Right forelimb (tissue), 1 donor: ENCODE results near the gene LYPD5.
A peak's percentile ranks its signal among the peaks of the same experiment; 100 is the strongest.
"Not testable (repeated sequence)": the region's sequence is repeated elsewhere in the genome, so short reads cannot be mapped to it uniquely, and the experiment has no call there.

Experiments
- DNase-seq: peaks from one replicate; pipeline ENCODE4 v3.0.0-alpha.2; 2018

Gene LYPD5, protein sequence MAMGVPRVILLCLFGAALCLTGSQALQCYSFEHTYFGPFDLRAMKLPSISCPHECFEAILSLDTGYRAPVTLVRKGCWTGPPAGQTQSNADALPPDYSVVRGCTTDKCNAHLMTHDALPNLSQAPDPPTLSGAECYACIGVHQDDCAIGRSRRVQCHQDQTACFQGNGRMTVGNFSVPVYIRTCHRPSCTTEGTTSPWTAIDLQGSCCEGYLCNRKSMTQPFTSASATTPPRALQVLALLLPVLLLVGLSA

GRCh38 chr19:43802216-43802951 is at the start of gene LYPD5:
LYPD5 (minus strand) TSS chr19:43802447; CDS start chr19:43802380, 67 bp downstream.
- DNase-seq: no peak

- no peak for DNase-seq
Observed at GRCh38 chr19:43848821-43849220, 46.6 kb upstream of the LYPD5 start.

GRCh38 chr19:43847884-43848283 is 45.6 kb upstream of the LYPD5 start:
- no peak for DNase-seq

GRCh38 chr19:43847246-43847645 is 45.0 kb upstream of the LYPD5 start:
- DNase-seq: no peak

GRCh38 chr19:43842007-43842406 is 39.8 kb upstream of the LYPD5 start:
- DNase-seq: no peak

DNA sequence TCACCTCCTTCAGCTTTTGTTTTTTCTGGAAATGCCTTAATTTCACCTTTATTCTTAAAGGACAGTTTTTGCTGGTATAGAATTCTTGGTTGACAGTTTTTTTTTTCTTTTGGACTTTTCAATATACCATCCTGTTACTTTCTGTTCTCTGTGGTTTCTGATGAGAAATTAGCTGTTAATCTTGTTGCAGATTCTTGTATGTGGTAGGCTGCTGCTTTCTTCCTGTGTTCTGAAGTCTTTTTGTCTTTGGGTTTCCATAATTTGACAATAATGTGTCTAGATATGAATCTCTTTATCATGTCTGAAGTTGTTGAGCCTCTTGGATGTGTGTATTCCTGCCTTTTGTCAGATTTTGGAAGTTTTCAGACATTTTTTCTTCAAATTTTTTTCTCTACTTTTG is 36.9 kb upstream of the LYPD5 start:
- no peak for DNase-seq

DNA sequence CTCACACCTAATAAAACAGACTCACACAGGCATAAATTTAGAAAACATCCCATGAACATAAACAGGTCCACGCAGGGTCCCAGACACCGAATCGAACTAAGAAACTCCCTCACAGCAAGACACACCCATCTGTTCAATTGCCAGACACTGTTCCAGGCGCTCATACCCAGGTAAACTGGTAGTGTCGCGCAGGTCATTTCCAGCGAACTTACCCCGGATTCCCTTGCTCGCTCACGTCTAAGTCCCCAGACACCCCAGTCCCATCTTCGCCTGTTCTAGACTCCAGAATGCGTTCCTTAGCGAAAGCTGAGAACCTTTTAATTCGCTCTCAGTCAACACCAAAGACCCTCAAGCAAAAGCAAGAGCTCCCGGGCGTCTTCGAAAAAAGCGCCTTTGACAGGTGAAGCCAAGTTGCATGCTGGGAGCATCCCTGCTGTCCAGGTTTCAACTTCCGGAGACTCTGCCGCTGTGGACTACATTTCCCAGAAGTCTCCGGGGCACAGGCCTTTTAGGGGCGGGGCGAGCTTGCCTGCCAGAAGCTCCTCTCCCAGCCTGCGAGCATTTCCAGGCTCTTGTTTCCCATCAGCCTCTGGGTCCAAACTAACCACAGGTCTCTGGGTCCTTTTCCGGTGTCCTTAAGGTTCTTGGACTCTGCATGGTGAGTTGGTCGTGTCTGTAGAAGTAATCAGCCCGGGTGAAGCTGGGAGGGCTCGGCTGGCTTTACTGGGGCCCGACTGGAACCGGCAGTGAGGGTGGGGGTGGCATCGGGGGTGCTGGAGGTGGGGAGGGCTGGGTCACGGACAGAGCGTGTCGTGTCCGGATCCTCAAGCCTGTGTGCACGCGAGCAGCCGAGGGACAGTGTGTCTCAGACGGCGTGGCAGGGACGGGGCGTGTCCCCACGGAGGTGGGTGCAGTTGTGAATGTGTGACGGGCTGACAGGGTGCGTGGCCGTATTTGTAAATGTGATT is 24.8 kb upstream of the LYPD5 start, which contains the start of gene ZNF283:
Gene ZNF283, plus strand, starts transcription at position 535 of the 968 bp plus-strand sequence. CDS start 6,184 bp downstream, outside the sequence.
- DNase-seq: peak; percentile 92

DNA sequence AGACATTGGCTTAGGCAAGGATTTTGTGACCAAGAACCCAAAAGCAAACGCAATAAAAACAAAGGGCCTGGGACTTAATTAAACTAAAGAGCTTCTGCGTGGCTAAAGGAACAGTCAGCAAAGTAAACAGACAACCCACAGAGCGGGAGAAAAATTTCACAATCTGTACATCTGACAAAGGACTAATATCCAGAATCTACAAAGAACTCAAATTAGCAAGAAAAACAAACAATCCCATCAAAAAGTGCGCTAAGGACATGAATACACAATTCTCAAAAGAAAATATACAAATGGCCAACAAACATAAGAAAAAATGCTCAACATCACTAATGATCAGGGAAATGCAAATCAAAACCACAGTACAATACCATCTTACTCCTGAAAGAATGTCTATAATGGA is 22.3 kb upstream of the LYPD5 start:
- not testable (repeated sequence) for DNase-seq

GRCh38 chr19:43823856-43824255 is 21.6 kb upstream of the LYPD5 start:
- not testable (repeated sequence) for DNase-seq

DNA sequence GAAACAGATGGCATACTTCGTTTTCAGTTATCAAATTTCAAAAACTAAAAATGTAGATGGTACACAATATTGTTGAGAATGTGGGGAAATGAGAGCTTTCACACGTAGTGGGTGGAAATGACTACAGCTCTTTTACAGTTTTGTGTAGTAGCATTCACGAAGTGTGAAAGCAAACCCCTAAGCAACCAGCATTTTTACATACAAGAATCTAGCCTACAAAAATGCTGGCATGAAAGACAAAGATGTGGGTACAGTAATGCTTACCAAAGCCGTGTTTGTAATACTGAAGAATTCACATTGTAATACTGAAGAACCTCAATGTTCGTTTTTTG is 18.6 kb upstream of the LYPD5 start:
- DNase-seq: no peak

DNA sequence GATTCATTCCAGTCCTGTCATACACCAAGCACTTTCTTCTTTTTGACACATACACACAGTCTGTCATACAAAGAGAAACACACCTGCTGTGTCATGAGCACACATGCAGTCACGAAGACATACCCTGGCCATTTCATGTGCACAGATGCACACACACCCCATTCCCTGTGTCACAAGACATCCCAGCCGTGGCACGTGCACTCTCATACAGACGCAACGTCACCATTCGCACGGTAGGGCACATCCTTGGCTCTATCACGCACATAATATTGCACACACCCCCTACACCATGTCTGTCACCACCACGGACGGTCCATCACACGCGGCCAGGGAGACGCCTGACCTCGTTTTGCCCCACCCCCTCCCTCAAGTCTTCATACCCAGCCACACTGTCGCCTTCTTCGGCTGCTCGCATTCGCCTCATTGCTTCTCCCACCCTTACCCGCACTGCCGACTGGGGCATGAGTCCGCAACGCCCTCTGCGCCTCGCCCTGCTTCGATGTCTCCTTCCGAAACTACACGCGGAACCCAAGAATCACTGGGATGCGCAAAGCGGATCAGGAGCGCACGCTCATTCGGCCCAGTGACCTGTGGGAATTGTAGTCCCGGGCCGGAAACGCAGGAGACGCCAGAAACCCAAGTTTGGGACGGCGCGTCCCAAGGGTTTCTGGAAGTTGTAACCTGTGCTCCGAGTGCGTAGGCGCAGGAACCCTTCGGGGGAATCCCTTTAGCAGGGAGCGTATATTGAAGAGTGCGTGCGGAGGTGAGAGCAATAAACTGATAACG is 18.0 kb upstream of the LYPD5 start:
- peak; percentile 49 for DNase-seq

DNA sequence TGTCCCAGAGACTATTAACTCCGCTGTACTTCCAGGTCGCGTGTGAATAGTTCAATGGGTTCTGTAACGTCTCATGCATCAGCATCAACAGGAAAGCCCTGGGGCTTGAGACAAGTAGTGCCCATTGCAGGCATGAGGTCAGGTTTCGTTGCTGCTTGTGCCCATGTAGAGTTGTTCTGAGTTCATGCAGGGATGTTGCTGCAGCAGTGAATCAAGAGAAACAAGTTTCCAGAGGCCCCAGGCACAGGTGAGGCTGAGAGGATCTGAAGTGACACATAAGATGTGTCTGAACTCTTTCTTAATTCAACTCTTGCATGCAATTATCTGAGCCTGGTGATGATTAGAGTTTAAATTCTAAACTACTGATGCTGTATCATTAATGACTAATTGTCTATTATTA is 16.3 kb upstream of the LYPD5 start:
- no peak for DNase-seq

DNA sequence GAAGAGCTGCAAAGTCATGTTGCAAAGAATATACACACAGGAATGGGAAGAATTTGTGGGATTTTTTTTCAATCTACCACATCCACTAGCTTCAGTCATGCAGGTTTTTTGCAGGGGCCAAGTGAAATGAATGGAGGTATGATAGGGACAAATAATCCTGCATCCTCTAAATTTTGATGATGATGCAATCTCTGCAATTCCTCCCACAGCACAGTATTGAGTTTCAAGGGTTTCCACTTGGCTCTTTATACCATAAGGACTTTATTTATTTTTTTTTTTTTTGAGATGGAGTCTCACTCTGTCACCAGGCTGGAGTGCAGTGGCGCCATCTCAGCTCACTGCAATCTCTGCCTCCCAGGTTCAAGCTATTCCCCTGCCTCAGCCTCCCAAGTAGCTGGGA is 15.2 kb upstream of the LYPD5 start:
- not testable (repeated sequence) for DNase-seq

DNA sequence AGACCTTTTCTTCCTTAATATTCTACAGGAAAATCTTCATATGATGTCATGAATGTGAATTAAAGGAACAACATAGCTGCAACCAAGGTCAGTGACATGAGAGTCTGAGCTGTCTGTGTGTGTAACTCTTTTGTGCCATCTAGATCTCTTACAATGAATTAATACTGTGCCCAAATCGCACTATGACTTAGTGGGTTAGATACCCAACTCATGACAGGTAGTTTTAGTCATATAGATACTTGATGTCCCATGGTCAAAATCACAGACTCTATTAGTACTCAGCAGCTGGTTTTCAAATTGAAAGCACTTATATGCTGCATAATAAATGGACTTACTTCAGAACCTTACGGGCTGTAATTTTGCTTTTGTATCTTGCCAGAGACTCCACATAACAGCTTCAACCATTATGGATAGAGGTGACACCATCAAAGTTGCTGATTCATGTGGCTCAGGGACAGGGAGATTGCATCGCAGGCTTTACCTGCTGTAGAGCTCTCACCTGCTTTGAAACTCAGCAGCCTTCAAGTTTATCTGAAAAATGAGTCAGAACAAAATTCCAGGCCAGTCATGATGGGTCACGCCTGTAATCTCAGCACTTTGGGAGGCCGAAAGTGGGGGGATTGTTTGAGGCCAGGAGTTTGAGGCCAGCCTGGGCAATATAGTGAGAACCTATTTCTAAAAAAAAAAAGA is 12.6 kb upstream of the LYPD5 start:
- DNase-seq: no peak

DNA sequence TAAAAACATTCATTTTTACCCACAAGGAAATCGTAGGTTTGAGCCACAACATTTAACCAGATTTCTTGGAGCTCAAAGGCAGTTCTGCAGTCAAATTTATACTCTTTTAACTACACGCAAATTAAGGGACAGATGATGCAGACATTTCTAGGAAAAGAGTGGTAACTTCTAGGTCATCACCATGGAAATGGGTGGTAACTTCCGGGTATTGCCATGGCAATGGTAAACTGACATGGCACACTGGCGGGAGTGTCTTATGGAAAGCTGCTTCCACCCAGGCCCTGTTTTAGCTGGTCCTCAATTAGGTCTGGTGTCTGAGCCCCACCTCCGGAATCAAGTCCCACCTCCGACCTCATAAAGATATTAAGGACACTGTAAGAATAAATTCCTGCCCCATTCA is 10.4 kb upstream of the LYPD5 start:
- DNase-seq: no peak

GRCh38 chr19:43812259-43812658 is 10.0 kb upstream of the LYPD5 start:
- no peak for DNase-seq

GRCh38 chr19:43811837-43812236 is 9.6 kb upstream of the LYPD5 start:
- no peak for DNase-seq

DNA sequence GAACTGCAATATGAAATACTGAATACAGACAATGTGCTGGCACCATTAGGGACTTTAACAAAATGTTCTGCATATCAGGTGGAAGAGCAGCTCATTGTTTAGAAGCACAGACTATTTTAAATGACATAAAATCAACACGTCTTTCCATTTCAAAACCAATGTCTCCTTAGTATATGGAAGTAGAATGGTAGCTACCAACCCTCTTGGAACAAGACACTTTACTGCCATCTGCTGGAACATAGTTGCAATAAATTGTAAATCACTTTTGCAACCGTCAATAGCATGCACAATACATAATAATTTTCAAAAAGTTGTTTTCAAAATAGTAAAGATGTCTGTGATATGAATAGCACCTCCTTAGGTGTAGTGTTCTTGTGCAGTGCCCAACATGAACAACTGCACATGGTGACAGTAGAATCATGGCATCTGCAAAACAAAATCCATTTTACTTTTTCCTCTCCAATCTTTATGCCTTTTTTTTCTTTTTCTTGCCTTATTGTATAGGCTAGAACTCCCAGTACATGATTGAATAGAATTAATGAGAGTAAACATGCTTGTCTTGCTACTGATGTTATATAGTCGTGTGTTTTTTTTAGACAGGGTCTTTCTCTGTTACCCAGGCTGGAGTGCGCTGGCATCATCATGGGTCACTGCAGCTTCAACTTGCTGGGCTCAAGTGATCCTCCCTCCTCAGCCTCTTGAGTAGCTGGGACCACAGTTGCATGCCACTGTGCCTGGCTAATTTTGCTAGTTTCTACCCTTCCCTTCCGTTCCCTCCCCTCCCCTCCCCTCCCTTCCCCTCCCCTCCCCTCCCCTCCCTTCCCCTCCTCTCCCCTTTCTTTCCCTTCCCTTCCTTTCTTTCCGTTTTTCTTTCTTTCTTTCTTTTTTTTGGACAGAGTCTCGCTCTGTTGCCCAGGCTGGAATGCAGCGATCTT is 7.8 kb upstream of the LYPD5 start:
- DNase-seq: no peak

DNA sequence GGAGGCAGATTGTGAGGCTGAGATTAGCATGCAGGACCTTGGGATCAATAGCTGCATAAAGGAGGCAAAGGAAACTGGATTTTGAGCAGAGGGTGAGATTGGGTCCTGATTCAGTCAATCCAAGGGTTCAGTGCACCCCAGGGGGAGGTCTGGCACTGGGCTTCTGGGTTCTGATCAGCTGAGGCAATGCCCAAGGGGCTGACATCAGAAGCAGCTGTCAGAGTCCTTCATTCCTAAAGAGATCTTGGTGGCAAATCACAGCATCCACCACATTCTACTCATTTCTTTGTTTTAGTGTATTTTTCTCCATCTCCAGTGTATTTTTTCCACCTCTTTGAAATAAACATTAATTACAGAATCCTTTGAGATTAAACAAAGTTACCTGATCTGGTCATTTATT is 5.4 kb upstream of the LYPD5 start:
- DNase-seq: no peak

- DNase-seq: no peak
Observed at GRCh38 chr19:43806848-43807247, 4.6 kb upstream of the LYPD5 start.

GRCh38 chr19:43806401-43806800 is 4.2 kb upstream of the LYPD5 start:
- not testable (repeated sequence) for DNase-seq
